Stimulated activated CD8-positive, alpha-beta memory T cell treated with anti-CD3 and anti-CD28 coated beads, Interleukin-12 subunit alpha, Interleukin-12 subunit beta, amount 100 ng/mL, for 24 hours (primary cell): ENCODE data around the gene P4HA2.

Source experiments
- DNase-seq: peaks from one replicate; pipeline ENCODE4 v3.0.0-alpha.2; 2020; ENCODE audit errors: extremely low read depth

P4HA2 gene

GRCh38 chr5:132223861-132224260 is 3.8 kb downstream of the P4HA2 start:
- no peak for DNase-seq

DNA sequence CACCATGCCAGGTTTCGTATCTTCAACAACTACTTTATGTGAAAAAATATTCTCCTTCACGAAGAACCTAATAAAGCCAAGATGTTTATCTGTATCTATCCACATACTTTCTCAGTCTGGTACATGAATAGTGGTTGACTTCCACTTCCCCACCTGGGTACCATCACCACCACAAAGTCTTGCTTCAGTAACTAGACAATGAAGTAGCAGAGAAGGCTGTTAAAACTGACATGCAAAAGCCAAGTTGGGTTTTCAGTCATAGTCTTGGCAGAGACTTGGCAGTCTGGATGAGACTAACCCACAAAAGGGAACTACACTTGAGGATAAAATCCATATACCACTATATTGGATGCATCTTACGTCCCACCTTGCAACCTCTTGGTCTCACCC is 5.0 kb downstream of the P4HA2 start:
- no peak for DNase-seq

DNA sequence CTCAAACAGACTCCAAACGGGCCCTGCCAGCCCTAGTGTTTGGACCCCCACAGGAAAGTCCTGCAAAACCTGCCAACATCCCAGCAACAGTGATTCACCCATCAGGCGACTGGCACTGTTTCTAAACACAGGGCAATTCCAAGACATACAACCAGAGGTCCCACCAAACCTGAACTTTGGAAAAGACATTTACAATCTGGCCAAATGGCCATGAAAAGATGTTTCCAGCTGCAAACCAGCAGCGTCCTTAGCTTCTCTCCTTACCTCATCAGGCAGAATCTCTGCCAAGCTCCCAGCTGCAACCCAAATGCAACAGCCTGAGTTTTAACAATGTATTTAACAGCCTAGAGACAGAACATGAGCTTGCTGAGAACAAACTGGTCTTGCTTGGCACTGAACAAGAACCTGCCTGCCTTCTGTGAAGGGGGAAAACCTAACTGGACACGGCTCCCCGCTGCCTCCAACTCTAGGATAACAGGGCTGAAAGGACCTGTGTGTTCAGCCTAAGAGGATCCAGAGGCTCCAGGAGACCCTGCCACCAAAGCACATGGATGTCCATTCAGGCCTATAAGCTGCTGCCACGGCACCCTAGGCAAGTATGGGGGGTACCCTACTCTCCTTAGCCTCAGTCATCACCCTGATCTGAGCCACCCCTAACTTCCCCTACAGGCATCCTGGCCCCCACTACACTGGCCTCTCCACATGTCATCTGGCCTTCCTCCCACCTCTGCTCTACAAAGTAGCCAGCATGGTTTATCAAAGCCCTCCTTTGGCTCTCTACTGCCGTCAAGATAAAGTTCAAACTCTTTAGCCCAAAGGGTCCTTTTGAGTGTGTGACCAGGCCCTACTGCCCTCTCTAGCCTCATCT is 5.6 kb downstream of the P4HA2 start:
- DNase-seq: no peak

DNA sequence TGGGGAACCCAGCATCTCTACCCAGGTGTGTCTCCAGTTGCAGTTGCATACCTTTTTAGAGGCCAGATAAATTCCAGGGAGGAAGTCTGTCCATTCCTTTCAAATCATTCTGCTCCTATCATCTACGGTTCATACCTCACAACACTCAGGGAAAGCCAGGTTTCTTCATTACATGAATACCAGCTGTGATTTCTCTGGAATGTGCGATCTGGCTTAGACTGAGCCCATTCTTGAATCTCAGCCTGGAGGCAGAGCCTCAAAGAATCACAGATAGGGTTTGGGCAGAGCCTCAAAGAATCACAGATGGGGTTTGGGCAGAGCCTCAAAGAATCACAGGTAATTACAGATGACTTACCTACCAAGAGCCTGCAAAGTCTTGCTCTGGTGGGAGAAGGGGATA is 7.2 kb downstream of the P4HA2 start:
- no peak for DNase-seq

GRCh38 chr5:132219981-132220380 is 7.7 kb downstream of the P4HA2 start:
- DNase-seq: no peak

GRCh38 chr5:132219289-132219970 is 8.2 kb downstream of the P4HA2 start:
- no peak for DNase-seq

DNA sequence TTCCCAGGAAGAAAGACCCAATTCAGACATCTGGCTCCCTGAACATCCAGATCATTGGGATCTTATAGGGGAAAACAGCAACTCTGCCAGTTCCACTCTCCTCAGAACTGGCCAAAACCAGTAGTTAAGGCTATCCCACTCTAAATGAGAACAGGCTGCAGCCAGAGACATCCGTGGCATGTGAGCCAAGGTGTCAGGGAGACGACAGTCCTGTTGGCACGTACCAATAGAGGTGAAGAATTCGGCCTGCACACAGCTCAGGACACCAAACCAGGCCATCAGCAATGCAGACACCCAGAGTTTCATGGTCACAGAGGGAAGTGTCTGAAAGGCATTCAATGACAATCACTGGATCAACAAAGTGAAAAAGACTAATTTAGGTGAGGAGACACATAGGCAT is 9.3 kb downstream of the P4HA2 start:
- no peak for DNase-seq

DNA sequence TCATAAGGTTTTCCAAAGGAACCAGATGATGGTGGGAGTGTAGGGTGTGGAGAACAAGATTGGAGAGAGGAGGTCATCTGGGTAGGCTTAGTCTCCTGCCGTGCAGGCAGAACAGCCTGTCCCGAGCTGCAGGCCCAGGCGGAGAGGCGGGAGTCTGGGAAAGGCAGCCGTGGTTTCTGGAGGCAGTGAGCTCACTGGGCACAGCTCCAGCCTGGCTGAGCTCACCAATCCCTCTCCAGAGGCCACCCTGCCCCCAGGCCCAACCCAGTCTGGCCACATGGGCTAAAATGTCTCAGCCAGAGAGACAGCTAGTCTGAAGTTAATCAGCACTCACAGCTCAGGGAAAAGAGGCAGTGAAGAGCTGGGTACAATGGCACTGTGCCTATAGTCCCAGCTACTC is 12.3 kb downstream of the P4HA2 start:
- no peak for DNase-seq

- no peak for DNase-seq
Observed at GRCh38 chr5:132214491-132214890, 13.2 kb downstream of the P4HA2 start.

GRCh38 chr5:132213666-132214065 is 14.0 kb downstream of the P4HA2 start:
- no peak for DNase-seq

- no peak for DNase-seq
Observed at GRCh38 chr5:132211787-132212186, 15.9 kb downstream of the P4HA2 start.

DNA sequence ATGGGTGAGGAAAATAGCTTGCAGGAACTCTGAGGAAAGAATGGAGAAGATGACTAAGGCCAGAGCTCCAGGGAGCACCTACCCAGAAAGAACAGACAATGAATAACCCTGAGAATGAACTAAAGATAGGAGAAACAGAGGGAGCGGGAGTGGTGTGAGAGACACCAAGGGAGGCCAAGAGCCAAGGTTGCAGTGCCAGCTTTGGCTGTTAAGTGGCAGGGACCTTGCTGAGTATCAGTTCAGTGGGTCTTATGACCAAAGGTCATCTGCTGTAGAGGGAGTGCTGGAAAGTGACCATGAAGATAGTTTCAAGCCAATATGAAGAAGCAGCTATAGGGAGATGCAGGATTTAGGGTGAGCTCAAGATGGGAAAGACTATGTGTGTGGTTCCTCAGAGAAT is 16.7 kb downstream of the P4HA2 start:
- no peak for DNase-seq

DNA sequence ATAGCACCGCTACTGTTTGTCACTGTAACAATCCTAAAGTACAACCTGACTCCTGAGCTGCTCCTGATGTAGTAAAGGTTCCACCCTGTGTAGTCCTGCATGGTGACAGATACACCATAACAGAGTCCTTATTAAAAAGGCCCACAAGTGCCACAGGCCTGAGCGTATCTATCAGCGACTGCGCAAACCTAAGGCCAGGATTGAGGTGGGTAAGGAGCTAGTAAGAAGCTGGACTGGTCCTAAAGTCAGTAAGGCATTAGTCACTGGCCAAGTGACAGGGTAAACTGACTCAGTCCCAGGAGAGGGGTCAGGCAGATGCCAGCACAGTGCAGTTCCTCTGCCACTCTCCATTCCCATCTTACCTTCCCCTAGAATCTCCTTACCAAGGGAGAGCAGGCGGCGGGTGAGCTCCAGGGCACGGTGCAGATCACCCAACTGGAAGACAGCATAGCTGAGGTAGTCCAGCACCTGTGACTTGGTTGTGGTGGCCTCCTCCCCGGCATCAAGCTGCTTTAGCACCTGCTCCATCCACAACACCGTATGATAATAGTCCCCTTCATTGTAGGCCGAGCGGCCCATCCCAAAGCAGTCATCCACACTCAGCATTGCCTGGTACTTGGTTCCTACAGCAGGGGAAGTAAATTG is 17.6 kb downstream of the P4HA2 start:
- DNase-seq: no peak

DNA sequence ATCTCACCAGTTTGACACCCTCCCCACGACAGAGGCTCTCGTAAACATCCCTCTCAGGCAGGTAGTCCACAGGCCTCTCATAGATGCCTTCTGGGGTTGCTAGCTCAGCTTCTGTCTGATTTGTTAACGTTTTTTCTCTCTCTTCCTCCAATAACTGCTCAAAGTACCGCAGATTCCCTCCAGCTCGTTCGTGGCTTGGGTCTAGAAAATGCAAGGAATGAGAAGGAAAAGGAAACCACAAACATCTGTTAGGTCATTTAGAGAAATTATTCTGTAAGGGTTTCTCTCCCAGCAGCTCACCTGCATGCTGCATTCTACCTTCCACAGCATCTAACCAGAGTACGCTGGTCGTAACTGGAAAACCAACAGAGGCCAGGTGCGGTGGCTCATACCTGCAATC is 18.5 kb downstream of the P4HA2 start:
- DNase-seq: no peak

DNA sequence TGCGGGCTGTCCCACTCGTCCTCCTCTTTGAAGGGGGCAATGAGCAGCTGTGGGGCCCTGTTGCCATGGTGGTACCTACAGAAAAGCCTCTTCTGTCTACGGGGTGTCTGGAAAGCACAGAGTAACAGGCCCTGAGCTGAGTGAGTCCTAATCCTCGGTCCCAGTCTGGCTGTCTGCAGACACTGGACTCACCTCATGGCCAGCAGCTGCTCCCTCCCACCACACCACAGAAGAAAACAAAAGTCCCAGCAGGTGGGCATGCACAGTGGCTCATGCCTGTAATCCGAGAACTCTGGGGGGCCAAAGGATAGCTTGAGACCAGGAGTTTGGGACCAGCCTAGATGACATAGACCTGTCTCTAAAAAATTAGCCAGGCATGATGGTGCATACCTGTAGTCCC is 19.9 kb downstream of the P4HA2 start:
- DNase-seq: no peak

DNA sequence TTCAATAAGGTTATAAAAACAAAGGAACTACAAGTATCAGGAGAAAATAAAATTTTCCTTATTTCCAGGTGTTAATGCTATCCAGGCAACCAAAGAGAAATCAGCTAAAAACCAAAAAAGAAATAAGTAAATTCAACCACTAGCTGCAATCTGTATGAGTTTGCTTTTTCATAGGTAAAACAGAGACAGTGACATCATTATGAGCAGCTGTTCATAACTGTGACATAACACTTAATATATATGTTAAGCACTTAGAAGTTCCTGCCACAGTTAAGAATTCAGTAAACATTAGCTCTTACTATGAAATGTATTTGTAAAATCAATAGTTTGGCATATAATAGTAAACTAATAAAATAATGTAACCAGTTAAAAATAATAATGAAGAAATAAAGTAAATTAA is 20.9 kb downstream of the P4HA2 start:
- no peak for DNase-seq

DNA sequence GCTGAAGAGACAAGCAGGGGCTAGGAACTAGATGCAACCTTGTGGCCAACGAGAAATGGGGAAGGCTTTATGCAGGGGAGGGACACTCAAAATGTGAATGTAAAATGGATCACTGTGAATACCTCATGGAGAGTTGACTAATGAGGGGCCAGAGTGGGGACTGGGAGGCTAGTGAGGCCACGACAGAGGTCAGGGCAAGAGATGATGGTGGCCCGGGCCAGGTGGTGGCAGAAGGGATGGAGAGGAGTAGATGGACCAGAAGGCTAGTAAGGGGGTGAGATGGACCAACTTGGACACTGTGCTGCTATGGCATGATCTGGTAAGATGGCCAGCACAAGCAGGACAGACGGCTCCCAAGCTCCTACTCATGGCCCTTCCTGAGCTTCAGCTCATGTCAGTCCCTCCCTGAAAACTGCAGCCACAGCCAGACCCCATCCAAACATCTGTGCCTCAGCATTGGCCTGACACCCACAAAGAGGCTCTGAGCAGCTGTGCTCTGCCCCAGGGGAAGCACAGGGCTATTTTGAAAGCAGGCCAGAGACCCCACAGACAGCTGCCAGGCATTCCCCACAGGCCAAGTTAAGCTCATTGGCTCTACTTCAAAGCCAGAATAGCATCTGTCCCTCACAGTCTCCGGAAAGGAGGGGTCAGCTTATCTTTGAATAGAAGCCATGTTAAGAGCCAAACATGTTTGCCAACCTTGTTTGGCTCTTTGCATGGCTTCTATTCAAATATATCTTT is 22.1 kb downstream of the P4HA2 start:
- no peak for DNase-seq

DNA sequence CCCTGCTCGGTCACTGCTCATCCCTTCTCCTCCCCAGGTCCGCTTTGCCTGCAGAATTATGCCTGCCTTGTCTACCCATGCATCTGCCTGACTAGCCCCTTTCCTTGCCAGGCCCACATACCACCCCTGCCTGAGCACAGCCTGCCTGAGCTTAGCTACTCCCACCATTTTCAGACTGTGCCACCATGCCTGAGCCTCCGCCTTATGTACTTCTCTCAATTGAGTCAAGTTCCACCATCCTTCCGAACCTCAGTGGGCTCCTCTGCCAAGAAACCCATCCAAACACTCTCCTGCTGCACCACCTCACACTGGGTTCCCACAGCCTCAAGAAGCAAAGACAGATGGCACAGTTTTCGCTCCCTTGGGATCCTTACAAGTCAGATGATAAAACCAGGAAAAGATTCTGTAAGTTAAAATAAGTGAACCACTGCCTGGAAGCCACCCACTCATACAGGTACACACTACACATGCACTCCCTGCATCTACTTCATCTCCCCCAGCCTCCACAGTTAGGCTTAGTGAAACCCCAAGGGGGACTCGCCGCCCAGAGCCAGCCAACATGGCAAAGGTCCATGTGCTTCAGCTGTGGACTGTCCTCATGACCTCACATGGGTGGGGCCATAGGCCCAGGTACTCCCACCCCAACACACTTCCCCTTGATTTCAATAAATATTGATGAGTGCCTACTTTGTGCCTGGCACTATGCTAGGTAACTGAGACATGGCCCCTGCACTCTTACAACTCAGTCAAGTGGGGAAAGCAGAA is 23.1 kb downstream of the P4HA2 start:
- DNase-seq: no peak

- DNase-seq: no peak
Observed at GRCh38 chr5:132203916-132204315, 23.7 kb downstream of the P4HA2 start.

DNA sequence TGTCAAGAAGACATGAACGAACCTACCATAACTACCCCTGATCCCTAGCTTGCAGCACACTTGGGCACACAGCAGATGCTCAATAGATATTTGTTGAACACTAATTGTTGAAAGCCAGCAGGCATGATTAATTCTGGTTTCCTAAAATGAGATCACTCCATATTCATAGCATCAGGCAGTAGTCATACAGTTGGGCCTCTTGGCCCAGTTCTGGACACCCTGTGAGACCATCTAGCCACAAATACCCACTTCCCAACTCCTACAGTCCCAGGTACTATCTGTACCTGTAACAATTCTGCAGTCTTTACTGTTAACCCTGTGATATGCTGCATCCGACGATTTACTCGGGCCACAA is 24.2 kb downstream of the P4HA2 start:
- DNase-seq: no peak

- no peak for DNase-seq
Observed at GRCh38 chr5:132202711-132203463, 24.8 kb downstream of the P4HA2 start.
